Measurements from ENCODE around the gene EHD3.

DNA sequence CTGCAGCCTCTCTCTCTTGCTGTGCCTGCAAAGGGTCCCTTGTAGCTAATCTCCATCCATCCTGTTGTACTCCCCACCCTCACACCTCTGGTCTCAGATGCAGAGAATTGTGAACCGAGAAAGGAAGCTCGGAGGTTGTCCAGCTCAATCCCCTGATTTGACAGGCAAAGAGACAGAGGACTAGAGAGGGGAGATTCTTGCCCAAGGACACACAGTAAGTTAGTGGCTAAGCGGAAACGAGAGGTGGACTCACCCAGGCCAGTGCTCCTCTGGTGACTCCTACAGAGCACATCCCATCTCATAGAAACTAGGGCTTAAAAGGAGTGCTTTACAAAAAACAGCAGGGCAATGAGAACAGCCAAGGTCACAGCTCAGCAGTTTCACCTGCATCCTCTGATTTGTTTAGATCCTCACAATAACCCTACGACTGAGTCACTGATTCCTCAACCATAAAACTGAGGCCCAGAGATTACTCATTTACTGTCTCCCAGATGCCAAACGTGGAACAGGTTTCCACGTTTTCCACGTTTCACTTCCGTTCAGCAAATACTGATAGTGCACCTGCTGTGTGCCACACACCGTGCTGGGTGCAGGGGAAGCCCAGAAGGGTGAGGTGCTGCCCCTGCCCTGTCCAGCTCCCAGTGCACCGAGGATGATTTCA, 22.1 kb downstream of the EHD3 start:
- no peak for TF ChIP-seq ELF4 (IDR thresholded peaks at IDR 0.05)
- no peak for TF ChIP-seq FOXA1 (IDR thresholded peaks at IDR 0.05)
- TF ChIP-seq BHLHE40 (IDR thresholded peaks at IDR 0.05; ENCODE audit: borderline replicate concordance), result no peak
- TF ChIP-seq SP1 (IDR thresholded peaks at IDR 0.05), result no peak
- no peak for TF ChIP-seq HDGF (IDR thresholded peaks at IDR 0.05; ENCODE audit: borderline replicate concordance)
- no peak for TF ChIP-seq ARNT (IDR thresholded peaks at IDR 0.05)
- TF ChIP-seq FOXM1 (IDR thresholded peaks at IDR 0.05; ENCODE audit: borderline replicate concordance), result no peak
- TF ChIP-seq TARDBP (IDR thresholded peaks at IDR 0.05), result no peak
- TF ChIP-seq ZNF384 (IDR thresholded peaks at IDR 0.05), result no peak
- TF ChIP-seq L3MBTL2 (conservative IDR thresholded peaks at IDR 0.05), result no peak

Data from HEK293T (cell line).